ENCODE data around the gene SFMBT2.
"Not testable (repeated sequence)": the region's sequence is repeated elsewhere in the genome, so short reads cannot be mapped to it uniquely, and the experiment has no call there.

The SFMBT2 gene

DNA sequence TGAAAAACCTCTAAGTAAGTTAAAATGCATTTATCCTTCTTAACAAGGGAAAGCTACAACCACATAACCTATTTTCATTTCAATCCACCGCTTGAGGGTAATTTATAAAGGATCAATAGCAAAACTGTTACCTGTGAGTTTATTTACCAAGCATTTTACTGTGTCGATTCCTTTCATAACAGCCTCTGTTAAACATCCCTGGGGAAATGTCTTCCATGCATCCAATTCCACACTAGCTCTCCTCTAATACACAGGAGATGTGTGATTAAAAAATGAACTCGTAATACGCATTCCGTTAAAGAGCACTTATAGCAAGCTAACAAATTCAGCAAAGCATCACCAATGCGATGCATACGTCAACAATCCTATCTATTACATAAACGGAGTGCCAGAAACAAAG is 185.7 kb downstream of the SFMBT2 start:
- no peak for DNase-seq (ENCODE audit: low spot score)

DNA sequence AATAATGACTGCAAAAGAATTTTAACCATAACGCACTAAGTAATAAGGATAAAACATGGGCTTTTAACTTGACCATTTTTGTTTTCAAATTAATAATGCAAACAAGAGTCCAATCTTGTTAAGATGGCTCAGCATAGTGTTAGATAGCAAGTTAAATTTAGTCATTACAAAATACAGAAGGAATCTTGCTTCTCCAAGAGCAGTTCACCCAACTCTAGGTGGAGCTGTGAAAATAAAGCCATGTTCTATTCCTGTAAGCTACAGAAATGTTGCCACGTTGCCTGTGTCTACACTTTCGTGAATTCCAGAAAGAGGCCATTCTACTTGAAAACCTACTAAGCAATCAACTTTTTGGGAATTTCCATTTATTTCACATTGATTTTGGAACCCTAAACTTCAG is 191.9 kb downstream of the SFMBT2 start:
- DNase-seq (ENCODE audit: low spot score) = no peak

DNA sequence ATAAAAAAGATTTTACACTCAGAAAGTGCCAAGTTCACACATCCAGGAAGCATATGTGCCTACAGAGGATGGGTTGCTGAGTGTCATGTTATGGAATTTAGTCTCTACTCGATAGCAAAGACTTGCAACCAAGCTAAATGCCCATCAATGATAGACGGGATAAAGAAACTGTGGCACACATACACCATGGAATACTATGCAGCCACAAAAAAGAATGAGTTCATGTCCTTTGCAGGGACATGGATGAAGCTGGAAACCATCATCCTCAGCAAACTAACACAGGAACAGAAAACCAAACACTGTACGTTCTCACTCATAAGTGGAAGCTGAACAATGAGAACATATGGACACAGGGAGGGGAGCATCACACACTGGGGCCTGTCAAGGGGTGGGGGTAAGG is 198.1 kb downstream of the SFMBT2 start:
- not testable (repeated sequence) for DNase-seq (ENCODE audit: low spot score)

DNA sequence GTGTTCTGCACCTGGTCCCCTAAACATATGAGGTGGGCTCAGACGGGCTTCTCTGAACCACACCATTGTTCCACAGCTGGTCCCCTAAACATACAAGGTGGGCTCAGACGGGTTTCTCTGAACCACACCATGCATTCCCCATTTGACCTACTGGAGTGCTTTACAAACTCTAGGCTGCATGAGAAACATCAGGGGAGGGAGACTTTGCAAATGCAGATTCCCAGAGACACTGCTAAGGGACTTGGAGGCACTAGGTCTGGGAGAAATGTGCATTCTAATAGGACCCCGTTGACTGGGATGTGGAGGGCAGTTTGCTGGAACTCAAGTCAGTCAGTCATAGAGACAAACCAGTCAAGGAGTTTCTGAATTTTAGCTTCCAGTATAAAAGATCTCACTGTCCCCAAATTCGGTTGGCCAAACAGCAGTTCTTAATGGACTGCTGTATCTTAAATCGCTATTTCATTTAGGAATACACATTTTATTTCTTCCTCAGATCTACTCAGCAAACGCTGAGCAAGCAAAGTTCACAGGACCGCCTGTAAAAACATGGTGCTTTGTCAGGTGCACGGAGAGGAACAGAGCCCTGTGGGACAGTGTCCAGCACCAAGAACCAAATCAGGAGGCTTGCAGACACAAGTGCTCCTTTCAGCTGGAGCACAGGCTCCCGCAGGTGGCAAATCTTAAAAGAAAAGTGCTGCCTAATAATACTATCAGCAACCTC is 198.8 kb downstream of the SFMBT2 start:
- no peak for DNase-seq (ENCODE audit: low spot score)

DNA sequence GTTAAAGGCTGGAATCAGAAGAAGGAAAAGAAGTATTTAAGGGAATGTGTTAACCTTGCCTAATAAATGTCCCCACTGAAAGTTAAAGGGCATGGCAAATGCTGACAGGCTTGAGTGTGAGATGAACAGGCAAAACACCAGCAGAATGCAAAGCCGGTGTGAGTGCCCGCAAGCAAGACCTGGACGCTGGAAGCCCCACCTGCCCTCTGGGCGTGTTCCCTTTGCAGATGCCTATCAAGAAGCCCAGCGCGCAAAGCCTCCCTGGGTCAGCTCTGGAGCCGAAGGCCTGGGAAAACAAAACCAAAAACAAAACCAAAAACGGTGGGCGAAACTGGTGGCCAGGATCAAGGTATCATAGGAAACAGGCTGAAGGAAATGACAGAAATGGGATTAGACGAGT is 200.3 kb downstream of the SFMBT2 start:
- DNase-seq (ENCODE audit: low spot score) = no peak

DNA sequence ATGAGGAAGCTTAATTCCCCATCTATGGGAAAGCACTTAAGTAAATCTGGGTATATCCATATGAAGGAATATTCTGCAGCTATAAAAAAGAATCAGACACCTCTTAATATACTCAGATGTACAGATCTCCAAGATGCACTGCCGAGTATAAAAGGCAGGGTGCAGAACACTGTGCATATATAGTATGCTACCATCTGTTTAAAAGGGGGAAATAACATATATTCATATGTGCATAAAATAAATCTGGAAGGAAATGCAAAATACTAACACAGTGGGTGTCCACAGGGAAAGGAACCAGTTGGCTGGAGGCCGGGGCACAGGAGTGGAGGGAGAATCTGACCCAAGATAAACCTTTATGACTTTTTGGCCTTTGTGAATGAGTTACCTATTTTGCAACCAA is 201.4 kb downstream of the SFMBT2 start:
- DNase-seq (ENCODE audit: low spot score) = no peak

DNA sequence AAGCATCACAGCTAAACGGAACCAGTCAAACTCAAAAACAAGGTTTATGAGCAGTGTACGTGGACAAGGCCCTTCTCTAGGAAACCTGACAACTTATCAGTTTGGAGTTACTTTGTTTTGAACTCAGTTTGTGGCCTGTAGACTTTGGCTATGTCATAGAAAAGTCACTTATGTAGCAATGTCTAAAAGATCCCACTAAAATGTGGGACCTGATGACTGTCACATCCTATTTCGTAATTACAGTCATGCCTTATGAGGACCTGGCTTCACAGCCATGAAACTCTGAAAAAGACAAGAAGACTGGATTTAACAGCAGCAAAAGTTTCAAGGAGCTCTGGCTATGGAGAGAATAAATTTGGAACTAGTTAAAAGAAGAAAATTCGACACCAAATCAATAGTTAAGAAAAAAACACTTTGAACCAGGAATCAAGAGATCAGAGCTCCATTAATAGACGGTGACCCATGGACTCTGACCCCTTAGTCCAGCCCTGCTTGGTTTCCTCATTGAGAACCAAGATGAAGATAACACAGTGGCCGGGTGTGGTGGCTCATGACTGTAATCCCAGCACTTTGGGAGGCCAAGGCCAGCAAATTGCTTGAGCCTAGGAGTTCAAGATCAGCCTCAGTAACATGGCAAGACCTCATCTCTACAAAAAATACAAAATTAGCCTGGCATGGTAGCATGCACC is 204.3 kb downstream of the SFMBT2 start:
- no peak for DNase-seq (ENCODE audit: low spot score)

DNA sequence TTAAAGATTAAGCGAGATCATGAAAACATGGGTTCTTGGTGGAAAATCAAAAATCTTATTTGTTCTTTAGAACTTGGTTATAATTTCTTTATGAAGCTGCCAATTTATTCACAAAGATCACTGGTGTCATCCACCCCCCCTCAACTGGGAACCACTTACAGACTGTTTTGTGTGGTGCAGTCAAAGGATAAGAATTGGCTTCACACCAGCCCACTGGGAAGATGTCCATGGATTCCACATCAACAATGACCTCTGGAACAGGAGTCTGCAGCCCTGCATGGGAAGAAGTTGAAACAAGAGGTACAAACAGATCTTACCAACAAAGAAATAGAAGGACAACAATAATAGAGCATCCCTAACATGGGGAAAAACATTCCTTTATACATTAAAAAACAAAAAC is 205.2 kb downstream of the SFMBT2 start:
- DNase-seq (ENCODE audit: low spot score) = no peak

DNA sequence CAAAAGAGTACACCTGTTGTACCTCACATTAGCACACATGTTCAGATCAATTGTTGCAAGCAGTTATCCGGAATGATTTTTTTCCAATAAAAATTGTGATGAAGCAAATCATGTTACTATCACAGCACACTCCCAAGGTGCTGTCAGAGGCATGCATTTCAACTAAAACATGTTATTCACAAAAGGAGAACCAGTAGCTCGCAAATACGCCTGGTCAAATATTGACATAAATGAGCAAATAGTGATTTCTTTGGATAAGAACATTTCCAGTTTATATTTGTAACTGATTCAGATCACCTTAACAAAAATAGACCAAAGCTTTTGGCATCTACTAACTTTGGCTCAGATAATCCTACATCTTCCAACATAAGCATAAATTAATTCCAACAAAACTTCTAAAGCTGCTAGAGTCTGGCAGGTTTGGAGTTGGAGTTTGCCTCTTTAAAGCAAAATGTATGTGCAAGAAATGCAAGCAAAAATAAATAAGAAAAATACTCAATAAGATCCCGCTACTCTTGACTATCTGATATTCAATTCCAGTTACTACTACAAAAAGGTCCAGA is 208.0 kb downstream of the SFMBT2 start:
- no peak for DNase-seq (ENCODE audit: low spot score)

DNA sequence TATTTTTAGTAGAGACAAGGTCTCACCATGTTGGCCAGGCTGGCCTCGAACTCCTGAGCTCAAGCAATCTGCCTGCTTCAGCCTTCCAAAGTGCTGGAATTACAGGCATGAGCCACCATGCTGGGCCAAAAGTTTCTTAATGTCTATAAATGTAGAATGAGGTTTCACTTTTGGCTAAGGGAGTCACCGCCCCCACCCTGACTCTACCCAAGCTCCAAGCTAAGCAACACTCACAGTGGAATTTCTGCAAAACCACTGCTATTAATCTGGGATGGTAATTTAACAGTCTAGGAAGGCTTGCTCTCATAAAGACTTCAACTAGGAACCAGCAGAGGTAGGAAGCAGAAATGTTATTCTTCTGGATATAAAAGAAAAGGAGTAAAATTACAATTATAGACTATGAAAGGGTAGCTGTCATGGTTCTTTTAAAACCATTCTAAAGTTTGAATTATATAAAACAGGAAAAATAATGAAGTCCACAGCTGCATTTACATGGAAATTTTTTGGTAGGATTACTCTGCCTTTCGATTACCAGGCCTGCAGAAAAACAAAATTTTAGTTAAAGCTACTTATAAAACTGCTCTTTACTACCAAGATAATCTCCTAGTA is 211.6 kb downstream of the SFMBT2 start:
- no peak for DNase-seq (ENCODE audit: low spot score)

DNA sequence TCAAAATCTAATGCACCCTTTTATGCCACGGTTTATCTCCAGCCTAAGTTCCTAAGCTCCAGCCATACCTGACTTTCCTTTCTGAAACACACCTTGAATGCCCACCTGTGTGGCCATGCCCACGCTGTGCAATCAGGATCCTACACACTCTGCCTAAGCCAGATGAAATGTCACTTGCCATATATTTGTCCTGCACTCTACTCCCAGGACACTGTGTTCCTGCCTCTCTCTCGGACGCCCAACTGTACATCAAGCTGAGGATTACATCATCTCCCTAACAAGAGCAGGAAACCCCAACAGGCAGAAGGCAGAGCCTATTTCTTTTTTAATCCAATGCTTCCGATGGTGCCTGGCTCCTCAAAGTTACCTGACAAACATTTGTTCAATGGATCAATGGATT is 214.6 kb downstream of the SFMBT2 start:
- DNase-seq (ENCODE audit: low spot score) = no peak

DNA sequence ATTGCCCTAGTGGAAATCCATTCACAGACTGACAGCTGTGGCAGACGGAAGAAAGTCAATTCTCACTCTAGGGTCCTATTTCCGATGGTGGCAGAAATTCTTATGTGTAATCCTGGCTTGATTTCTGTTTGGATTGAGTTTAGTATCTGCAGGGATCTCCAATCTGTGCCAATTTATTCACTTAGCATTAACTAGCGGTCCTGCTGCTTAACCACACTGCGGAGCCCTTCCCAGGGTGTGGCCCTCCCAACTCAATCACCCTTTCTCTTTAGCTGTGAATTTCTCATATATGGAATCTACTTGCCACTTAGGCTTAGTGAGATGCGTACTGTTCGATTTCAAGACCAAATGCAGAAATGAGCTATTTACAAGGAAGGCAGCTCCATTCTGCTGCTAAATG is 215.7 kb downstream of the SFMBT2 start:
- DNase-seq (ENCODE audit: low spot score) = no peak

DNA sequence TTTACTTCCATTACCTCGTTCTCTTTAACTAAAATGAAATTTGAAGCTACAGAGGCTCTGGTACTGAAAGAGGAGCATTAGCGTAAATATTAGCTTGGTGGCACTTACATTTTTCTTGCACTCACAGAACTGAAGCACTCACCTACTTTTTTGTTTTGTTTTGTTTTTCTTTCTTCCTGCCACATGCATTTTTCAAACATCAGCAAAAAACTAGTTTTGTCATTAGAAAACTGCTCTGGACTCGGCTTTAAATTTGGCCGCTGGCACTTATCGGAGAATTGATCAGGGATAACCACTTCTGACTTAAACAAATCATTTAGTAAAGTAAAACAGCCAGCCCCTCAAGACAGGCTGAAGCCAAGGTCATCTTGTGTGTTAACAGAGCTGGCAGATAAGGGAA is 216.3 kb downstream of the SFMBT2 start:
- no peak for DNase-seq (ENCODE audit: low spot score)

DNA sequence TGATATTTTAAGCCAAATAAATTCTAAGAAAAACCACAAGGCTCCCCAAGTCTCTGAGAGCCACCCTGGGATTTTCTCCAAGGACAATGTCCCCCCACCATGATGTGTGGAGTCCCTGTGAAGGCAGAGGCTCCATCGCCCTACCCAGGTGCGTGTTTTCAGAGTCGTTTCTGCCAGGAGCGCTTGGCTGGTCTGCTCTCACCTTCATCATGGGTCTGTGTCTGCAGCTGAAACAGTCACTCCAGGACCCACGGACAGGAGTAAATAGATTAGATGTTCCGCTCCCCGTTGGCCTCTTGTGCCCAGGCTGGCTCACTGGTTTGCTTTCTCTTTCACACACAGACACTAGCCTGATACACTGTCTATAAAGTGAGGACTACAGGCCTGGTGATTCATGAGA is 217.5 kb downstream of the SFMBT2 start:
- DNase-seq (ENCODE audit: low spot score) = no peak

DNA sequence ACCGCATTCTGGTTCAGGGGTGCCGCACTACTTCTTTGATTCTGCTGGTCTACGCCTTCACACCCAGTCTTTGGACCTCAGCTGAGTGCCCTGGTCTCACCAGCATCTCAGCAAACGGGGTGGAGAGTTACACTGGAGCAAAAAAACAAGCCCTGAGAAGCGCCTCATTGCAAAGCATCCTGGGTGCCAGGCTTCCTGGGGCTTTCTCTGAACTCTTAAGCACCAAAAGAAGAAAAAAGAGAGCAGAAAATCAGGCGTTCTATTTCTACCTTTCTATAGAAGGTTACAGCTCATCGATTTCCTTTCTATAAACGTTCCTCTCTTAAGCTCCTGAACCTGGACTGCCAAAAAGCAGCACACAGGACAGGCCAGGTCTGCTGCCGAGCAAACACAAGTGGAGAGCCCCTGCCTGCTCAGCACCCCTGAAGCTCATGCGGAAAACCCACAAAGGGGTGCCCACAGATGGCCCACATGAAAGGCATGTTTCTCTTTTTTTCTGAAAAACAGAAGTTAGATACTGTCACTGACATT is 217.9 kb downstream of the SFMBT2 start:
- DNase-seq (ENCODE audit: low spot score) = no peak

DNA sequence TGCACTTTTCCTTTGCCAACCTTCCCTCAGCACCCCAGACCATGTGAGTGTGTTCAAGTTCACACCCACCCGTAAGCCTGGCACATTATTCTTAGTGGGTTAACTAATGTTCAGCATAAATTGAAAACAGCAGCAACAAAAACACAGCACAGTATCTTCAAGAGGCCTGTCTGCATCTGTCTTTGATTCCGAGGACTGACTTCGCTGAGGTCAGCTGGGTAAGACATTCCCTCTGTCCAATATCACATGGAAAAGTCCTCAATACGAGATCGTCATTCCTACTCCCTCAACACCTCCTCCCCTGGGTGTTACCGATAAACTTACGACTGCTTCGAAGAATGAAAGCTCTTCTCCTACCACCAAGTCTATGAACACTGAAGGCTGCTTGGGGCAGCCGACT is 218.8 kb downstream of the SFMBT2 start:
- DNase-seq (ENCODE audit: low spot score) = no peak

DNA sequence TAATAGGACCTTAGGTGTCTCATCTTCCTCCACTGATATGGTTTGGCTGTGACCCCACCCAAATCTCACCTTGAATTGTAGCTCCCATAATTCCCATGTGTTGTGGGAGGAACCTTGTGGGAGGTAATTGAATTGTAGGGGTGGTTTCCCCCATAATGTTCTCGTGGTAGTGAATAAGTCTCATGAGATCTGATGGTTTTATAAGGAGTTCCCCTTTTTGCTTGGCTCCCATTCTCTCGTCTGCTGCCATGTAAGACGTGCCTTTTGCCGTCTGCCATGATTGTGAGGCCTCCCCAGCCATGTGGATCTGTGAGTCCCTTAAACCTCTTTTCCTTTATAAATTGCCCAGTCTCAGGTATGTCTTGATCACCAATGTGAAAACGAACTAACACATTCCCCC is 220.1 kb downstream of the SFMBT2 start:
- not testable (repeated sequence) for DNase-seq (ENCODE audit: low spot score)

DNA sequence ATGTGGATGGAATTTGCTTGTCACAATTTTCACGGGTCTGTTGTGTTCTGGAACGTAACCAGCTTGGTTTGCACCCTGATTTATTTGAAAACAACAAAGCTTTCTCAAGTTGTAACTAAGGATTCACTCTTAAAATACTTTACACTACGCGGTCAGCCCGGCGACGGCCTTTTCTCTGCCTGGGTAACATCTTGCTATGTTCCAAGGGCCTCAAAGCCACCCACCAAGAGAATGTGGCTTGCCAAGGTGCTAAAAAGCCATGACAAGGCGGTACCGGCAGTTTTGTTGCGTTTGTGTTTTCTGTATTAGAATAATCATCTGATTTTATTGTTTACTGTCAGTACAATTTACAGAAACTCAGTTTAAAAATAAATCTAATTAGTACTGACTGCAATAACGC is 220.9 kb downstream of the SFMBT2 start:
- no peak for DNase-seq (ENCODE audit: low spot score)

DNA sequence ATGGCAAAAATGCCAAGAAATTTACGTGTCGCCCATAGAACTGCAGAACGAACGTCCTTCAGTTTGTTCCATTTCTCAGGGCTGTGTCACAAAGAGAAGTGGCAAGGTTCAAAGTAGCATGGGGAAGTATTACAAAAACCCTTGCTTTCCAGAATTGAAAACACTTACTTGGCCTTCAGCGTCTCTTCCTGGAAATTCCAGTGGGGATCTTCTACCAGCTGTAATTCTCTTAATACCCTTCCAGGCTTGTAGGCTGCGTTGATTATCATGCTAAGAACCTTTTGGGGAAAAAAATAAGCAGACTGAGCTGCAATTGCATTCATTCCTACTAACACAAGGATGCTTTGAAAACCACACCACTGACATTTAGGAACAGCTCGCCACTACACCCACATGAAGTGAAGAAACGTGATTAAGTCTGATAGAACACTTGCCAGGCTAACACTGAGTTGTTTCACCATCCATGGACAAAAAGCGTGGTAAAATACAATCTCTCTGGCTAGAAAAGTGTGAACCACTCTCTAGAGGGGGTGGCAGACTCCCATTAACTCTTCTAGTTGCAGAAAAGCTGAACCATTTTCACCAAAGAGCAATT is 222.3 kb downstream of the SFMBT2 start:
- no peak for DNase-seq (ENCODE audit: low spot score)

DNA sequence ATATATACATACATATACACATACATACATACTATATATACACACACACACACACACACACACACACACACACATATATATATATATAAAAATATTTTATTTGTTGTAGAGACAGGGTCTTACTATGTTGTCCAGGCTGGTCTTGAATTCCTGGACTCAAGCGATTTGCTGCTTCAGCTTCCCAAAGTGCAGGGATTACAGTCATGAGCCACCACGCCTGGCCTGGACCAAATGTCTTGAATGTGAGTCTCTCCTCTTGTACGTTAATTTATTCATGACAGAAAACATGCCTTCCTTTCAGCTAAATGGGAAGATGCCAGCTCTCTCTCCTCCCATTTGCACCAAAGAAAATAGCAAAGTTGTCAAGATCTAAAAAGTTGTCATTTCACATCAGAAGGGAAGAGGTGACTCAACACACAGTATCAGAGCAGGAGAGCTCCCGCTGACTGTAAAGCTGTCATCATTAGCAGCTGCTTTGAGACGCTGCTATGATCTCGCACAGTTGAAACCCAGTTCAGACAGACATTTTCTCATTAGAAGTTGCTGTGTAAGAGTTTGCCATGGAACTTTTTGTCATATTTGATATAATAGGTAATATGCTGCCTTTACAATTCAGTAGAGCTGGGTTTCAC is 224.3 kb downstream of the SFMBT2 start:
- no peak for DNase-seq (ENCODE audit: low spot score)

DNA sequence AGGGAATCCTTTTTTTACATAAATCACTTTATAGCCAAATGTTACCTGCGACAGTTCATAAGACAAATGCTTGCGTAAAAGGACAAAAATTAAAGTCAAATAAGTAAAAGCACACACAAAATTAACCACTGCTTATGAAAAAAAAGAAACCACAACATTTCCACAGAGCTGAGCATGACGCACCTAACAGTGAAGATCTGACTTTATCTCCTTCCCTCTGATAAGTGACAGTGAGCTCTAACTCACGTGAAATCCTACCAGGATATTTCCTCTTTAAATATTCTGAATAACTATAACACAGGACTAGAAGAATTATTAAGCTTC is 225.5 kb downstream of the SFMBT2 start:
- no peak for DNase-seq (ENCODE audit: low spot score)

DNA sequence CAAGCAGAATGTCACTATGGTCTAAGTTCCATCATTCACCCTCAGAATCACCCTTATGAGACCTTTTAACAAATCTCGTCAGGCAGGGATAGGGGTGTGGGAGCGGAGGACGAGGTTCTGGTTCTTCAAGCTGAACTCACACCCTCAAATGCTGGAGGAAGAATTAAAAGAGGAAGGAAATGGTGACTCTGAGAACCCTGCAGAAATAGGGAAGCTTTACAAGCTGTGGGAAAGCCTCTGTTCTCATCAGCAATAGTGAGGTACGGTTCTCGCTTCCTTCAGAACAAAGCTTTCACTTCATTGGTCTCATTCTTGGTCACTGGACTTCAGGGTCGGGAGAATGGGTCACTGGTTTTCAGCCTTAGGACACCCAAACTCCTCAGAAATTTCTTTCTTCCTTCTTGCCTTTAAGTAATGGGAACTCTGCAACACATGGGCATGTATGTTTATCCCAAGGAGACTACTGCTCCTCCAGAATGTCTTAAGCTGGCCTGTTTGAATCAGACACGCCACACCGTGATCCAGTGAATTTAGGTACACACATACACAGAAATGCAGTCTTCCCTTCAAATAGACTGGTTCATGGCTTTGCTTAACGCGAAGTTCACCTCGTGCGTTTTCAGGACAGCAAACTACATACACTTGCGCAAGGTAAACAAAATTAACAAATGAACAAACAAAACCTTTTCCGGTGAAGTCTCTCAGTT is 226.0 kb downstream of the SFMBT2 start:
- DNase-seq (ENCODE audit: low spot score) = no peak

Data from COLO829 (cell line).